ENCODE data around the gene TRIM37. TPM values are rescaled to one million over a fixed set of nuclear protein-coding genes. Genes with fewer than 3 reads are reported as not detected.

Gene TRIM37
- 35.1 and 42.0 TPM in 2 replicates for total RNA-seq

GRCh38 chr17:59106463-59107305 is at the start of gene TRIM37:
TRIM37 (minus strand) TSS chr17:59106880; CDS start chr17:59106461, 419 bp downstream.

GRCh38 chr17:59155439-59156177 is 48.9 kb upstream of the TRIM37 start, which contains the start of gene PRR11:
PRR11 (plus strand) TSS chr17:59155746; CDS start chr17:59169753, 14,007 bp downstream.

GRCh38 chr17:59154721-59155438 is 48.2 kb upstream of the TRIM37 start, which contains the start of gene SKA2:
SKA2 (minus strand) TSS chr17:59155186; CDS start chr17:59155163, 23 bp downstream.

Other genes starting within 250 kb of the TRIM37 start
- gene SKA2, start 48.3 kb upstream of the TRIM37 start, total RNA-seq: 31.5 and 41.5 TPM in 2 replicates
- 2.2 and 2.8 TPM in 2 replicates for gene PRR11, start 48.9 kb upstream of the TRIM37 start, total RNA-seq
- gene SMG8, start 103.2 kb upstream of the TRIM37 start, total RNA-seq: 18.6 and 22.7 TPM in 2 replicates
- 1.1 and 1.4 TPM in 2 replicates for gene GDPD1, start 113.6 kb upstream of the TRIM37 start, total RNA-seq
- gene YPEL2, start 224.8 kb upstream of the TRIM37 start, total RNA-seq: 49.2 and 54.7 TPM in 2 replicates

Measured in dermis lymphatic vessel endothelial cell (primary cell).